ENCODE results near the gene STIP1. TPM values are rescaled to one million over a fixed set of nuclear protein-coding genes. Genes with fewer than 3 reads are reported as not detected.
A peak's percentile ranks its signal among the peaks of the same experiment; 100 is the strongest.

STIP1 gene
- total RNA-seq, 1 experiment from 2014 or later, result 101 TPM

GRCh38 chr11:64225608-64226506 is 39.9 kb downstream of the STIP1 start, which contains the start of the genes NUDT22 and TRPT1:
Gene NUDT22, plus strand, starts transcription at chr11:64226274. Its CDS starts 379 bp downstream, at chr11:64226653.
Gene TRPT1, minus strand, starts transcription at chr11:64226186. Its CDS starts 326 bp downstream, at chr11:64225860.
- Histone ChIP-seq H4K20me1 (ENCODE audit: insufficient read depth, low read depth, low read length) (no peaks in the 10 kb centered on the region), H3K36me3 (ENCODE audit: insufficient read depth, low read length) (0 out of 2 replicates have a peak, but pooled peaks cover 4% of the 10 kb centered on the region), H3K9me3 (ENCODE audit: low read length) (no peaks in the 10 kb centered on the region), H3K4me1 (ENCODE audit: low read length) (peaks cover 51% of the 10 kb centered on the region), H3K9me2 (replicated peaks; ENCODE audit: insufficient read depth, low read length) (no peaks in the 10 kb centered on the region), H3K27me3 (ENCODE audit: low read length) (no peaks in the 10 kb centered on the region), H3K4me3 (ENCODE audit: low read length) (peak within 1 kb of the TSS; percentile 99), H3K4me2 (ENCODE audit: low read depth, low read length, poor library complexity, severe bottlenecking) (peak within 1 kb of the TSS; percentile 100), H3K27ac (ENCODE audit: low read length) (peak within 1 kb of the TSS; percentile 87), H3K79me2 (ENCODE audit: low read length) (peaks cover 16% of the 10 kb centered on the region), H2AFZ (ENCODE audit: low read length) (0 out of 2 replicates have a peak within 1 kb of the TSS, but pooled peaks have one; percentile 32), H3K9ac (ENCODE audit: low read length) (peak within 1 kb of the TSS; percentile 100)
- peak; percentile 97 for DNase-seq

DNA sequence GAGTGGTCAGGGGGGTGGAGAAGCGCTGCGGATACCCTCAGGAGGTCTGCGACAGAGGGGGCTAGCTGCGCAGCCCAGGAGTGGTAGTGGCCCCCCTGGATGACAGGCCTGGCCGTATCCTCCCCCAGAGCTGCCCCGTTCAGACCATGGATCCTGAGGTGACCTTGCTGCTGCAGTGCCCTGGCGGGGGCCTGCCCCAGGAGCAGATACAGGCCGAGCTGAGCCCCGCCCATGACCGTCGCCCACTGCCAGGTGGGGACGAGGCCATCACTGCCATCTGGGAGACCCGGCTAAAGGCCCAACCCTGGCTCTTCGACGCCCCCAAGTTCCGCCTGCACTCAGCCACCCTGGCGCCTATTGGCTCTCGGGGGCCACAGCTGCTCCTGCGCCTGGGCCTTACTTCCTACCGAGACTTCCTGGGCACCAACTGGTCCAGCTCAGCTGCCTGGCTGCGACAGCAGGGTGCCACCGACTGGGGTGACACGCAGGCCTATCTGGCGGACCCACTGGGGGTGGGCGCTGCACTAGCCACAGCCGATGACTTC is 40.6 kb downstream of the STIP1 start:
- Histone ChIP-seq H4K20me1 (ENCODE audit: insufficient read depth, low read depth, low read length) (no peaks in the 10 kb centered on the region), H3K9ac (ENCODE audit: low read length) (peak overlapping the region; percentile 100), H3K79me2 (ENCODE audit: low read length) (peaks cover 16% of the 10 kb centered on the region), H3K36me3 (ENCODE audit: insufficient read depth, low read length) (no peaks in the 10 kb centered on the region), H3K4me1 (ENCODE audit: low read length) (peaks cover 57% of the 10 kb centered on the region), H3K4me2 (ENCODE audit: low read depth, low read length, poor library complexity, severe bottlenecking) (peak overlapping the region; percentile 100), H3K4me3 (ENCODE audit: low read length) (peak overlapping the region; percentile 99), H3K9me3 (ENCODE audit: low read length) (no peaks in the 10 kb centered on the region), H3K9me2 (replicated peaks; ENCODE audit: insufficient read depth, low read length) (no peaks in the 10 kb centered on the region), H2AFZ (ENCODE audit: low read length) (no peak overlapping the region), H3K27ac (ENCODE audit: low read length) (peak overlapping the region; percentile 87), H3K27me3 (ENCODE audit: low read length) (no peaks in the 10 kb centered on the region)
- DNase-seq, result peak; percentile 93

DNA sequence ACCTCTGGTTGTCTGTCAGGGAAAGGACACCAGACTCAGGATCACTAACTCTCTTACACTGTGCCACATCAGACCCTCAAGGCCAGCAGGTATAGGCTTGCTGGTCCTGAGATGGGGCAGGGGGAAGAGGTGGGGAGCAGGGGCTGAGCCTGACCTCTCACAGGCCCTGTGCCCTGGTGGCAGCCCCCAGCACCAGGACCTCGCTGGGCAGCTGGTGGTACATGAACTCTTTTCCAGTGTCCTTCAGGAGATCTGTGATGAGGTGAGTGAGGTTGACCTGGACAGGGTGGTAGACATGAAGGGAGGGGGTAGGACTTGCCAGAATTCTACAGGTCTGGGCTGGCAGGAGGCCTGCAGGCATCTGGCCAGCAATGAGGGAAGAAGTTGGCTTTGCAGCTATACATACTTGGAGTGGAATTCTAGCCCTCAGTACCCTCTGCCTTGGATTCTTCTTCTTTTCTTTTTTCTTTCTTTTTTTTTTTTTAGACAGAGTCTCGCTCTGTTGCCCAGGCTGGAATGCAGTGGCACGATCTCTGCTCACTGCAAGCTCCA is 41.5 kb downstream of the STIP1 start:
- Histone ChIP-seq H3K9me2 (replicated peaks; ENCODE audit: insufficient read depth, low read length) (no peaks in the 10 kb centered on the region), H3K79me2 (ENCODE audit: low read length) (peaks cover 16% of the 10 kb centered on the region), H3K4me1 (ENCODE audit: low read length) (peaks cover 66% of the 10 kb centered on the region), H3K4me2 (ENCODE audit: low read depth, low read length, poor library complexity, severe bottlenecking) (peak overlapping the region; percentile 100), H3K27me3 (ENCODE audit: low read length) (no peaks in the 10 kb centered on the region), H2AFZ (ENCODE audit: low read length) (no peak overlapping the region), H4K20me1 (ENCODE audit: insufficient read depth, low read depth, low read length) (no peaks in the 10 kb centered on the region), H3K9ac (ENCODE audit: low read length) (peak overlapping the region; percentile 100), H3K27ac (ENCODE audit: low read length) (peak overlapping the region; percentile 87), H3K36me3 (ENCODE audit: insufficient read depth, low read length) (no peaks in the 10 kb centered on the region), H3K4me3 (ENCODE audit: low read length) (peak overlapping the region; percentile 99), H3K9me3 (ENCODE audit: low read length) (no peaks in the 10 kb centered on the region)
- no peak for DNase-seq

GRCh38 chr11:64229090-64229743 is 43.2 kb downstream of the STIP1 start:
- Histone ChIP-seq H3K27me3 (ENCODE audit: low read length) (no peaks in the 10 kb centered on the region), H3K9me3 (ENCODE audit: low read length) (no peaks in the 10 kb centered on the region), H3K4me2 (ENCODE audit: low read depth, low read length, poor library complexity, severe bottlenecking) (peak overlapping the region; percentile 86), H3K4me1 (ENCODE audit: low read length) (peaks cover 71% of the 10 kb centered on the region), H3K9ac (ENCODE audit: low read length) (peak overlapping the region; percentile 60), H3K4me3 (ENCODE audit: low read length) (peak overlapping the region; percentile 81; the same call in 1 of the 2 replicates), H2AFZ (ENCODE audit: low read length) (no peak overlapping the region), H3K9me2 (replicated peaks; ENCODE audit: insufficient read depth, low read length) (no peaks in the 10 kb centered on the region), H3K36me3 (ENCODE audit: insufficient read depth, low read length) (no peaks in the 10 kb centered on the region), H3K79me2 (ENCODE audit: low read length) (peaks cover 16% of the 10 kb centered on the region), H4K20me1 (ENCODE audit: insufficient read depth, low read depth, low read length) (no peaks in the 10 kb centered on the region), H3K27ac (ENCODE audit: low read length) (peak overlapping the region; percentile 74)
- no peak for DNase-seq

- H3K4me3 ChIP-seq (ENCODE audit: low read length), result peak overlapping the region; percentile 81
- H3K36me3 ChIP-seq (ENCODE audit: insufficient read depth, low read length), result no peaks in the 10 kb centered on the region
- no peak for DNase-seq
- H3K9me2 ChIP-seq (replicated peaks; ENCODE audit: insufficient read depth, low read length), result no peaks in the 10 kb centered on the region
- H3K9me3 ChIP-seq (ENCODE audit: low read length), result no peaks in the 10 kb centered on the region
- peak overlapping the region; percentile 74 for H3K27ac ChIP-seq (ENCODE audit: low read length)
- peak overlapping the region; percentile 60 for H3K9ac ChIP-seq (ENCODE audit: low read length)
- H4K20me1 ChIP-seq (ENCODE audit: insufficient read depth, low read depth, low read length), result no peaks in the 10 kb centered on the region
- no peaks in the 10 kb centered on the region for H3K27me3 ChIP-seq (ENCODE audit: low read length)
- peaks cover 16% of the 10 kb centered on the region for H3K79me2 ChIP-seq (ENCODE audit: low read length)
- peaks cover 66% of the 10 kb centered on the region for H3K4me1 ChIP-seq (ENCODE audit: low read length)
- H3K4me2 ChIP-seq (ENCODE audit: low read depth, low read length, poor library complexity, severe bottlenecking), result peak overlapping the region; percentile 86
- no peak overlapping the region for H2AFZ ChIP-seq (ENCODE audit: low read length)
These were observed 43.8 kb downstream of the STIP1 start for GRCh38 chr11:64229744-64230170.

DNA sequence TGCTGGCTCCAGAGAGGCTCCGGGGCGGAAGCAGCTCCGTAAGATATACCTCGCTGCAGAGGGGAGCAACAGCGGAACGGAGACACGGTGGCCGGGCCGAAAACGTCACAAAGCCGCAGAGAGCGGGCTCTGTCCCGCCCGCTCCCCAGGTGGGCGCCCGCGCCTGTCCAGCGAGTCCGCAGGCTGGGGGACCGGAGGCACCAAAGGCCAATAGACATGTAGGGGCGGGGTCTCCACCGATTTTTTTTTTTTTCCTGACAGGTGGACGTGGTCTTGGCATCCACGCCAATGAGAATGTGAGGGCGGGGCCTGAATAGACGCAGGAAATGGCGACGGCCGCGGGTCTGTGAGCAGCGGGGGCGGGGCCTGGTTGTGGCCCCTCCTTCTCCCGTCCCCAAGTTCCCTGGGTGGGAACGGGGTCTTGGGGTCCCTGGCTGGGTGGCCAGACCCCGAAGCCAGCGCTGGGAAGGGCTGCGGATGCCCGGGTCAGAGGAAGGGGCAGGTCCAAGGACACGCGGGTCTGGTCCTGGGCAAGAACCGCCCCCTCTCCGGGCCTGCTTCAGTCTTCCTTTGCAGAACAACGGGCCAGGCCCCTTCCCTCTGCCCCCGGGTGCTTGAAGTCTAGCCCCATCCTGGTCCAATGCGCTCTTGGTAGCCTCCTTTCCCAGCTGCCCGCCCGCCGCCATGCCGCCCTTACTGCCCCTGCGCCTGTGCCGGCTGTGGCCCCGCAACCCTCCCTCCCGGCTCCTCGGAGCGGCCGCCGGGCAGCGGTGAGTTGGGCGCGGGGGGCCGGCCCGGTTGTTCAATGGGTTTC is 44.4 kb downstream of the STIP1 start, which contains the start of gene DNAJC4:
TSS of gene DNAJC4 (plus strand) at position 378 of the 814 bp plus-strand sequence. CDS start at position 685, 307 bp downstream.
- DNase-seq, result peak; percentile 97
- H4K20me1 ChIP-seq (ENCODE audit: insufficient read depth, low read depth, low read length), result 0 out of 2 replicates have a peak, but pooled peaks cover 4% of the 10 kb centered on the region
- no peaks in the 10 kb centered on the region for H3K36me3 ChIP-seq (ENCODE audit: insufficient read depth, low read length)
- H3K27me3 ChIP-seq (ENCODE audit: low read length), result no peaks in the 10 kb centered on the region
- H3K27ac ChIP-seq (ENCODE audit: low read length), result peak within 1 kb of the TSS; percentile 75
- peaks cover 19% of the 10 kb centered on the region for H3K79me2 ChIP-seq (ENCODE audit: low read length)
- no peaks in the 10 kb centered on the region for H3K9me3 ChIP-seq (ENCODE audit: low read length)
- no peak within 1 kb of the TSS; the same call in 1 of the 2 replicates for H2AFZ ChIP-seq (ENCODE audit: low read length)
- H3K9me2 ChIP-seq (replicated peaks; ENCODE audit: insufficient read depth, low read length), result no peaks in the 10 kb centered on the region
- H3K9ac ChIP-seq (ENCODE audit: low read length), result peak within 1 kb of the TSS; percentile 74
- H3K4me1 ChIP-seq (ENCODE audit: low read length), result peaks cover 64% of the 10 kb centered on the region
- H3K4me2 ChIP-seq (ENCODE audit: low read depth, low read length, poor library complexity, severe bottlenecking), result peak within 1 kb of the TSS; percentile 86
- peak within 1 kb of the TSS; percentile 81 for H3K4me3 ChIP-seq (ENCODE audit: low read length)

DNA sequence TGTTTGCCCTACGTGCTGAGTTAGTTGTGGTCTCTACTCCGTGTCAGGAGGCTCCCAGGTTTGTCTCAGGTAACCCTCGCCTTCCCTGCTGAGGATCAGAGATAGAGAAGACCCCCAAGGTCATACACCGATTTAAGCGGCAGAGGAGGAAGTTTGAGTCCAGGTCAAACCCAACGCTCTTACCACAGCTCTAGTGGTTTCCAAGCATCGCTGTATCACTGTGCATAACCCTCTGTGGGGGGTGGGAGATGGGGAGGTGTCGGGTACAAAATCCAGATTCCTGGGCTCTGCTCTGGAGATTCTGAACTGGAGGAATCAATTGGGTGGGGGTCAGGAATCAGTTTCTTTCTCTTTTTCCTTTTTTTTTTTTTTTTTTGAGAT is 45.0 kb downstream of the STIP1 start:
- Histone ChIP-seq H2AFZ (ENCODE audit: low read length) (no peak overlapping the region; the same call in 1 of the 2 replicates), H3K4me3 (ENCODE audit: low read length) (peak overlapping the region; percentile 81)

More for the DNA sequence above, 45.0 kb downstream of the STIP1 start:
- 0 out of 2 replicates have a peak, but pooled peaks cover 7% of the 10 kb centered on the region for H4K20me1 ChIP-seq (ENCODE audit: insufficient read depth, low read depth, low read length)
- H3K9me3 ChIP-seq (ENCODE audit: low read length), result no peaks in the 10 kb centered on the region
- no peaks in the 10 kb centered on the region for H3K36me3 ChIP-seq (ENCODE audit: insufficient read depth, low read length)
- H3K9ac ChIP-seq (ENCODE audit: low read length), result peak overlapping the region; percentile 74
- H3K4me1 ChIP-seq (ENCODE audit: low read length), result peaks cover 67% of the 10 kb centered on the region
- peak overlapping the region; percentile 75 for H3K27ac ChIP-seq (ENCODE audit: low read length)
- no peaks in the 10 kb centered on the region for H3K27me3 ChIP-seq (ENCODE audit: low read length)
- peak; percentile 72 for DNase-seq
- no peaks in the 10 kb centered on the region for H3K9me2 ChIP-seq (replicated peaks; ENCODE audit: insufficient read depth, low read length)
- H3K4me2 ChIP-seq (ENCODE audit: low read depth, low read length, poor library complexity, severe bottlenecking), result peak overlapping the region; percentile 86
- H3K79me2 ChIP-seq (ENCODE audit: low read length), result peaks cover 25% of the 10 kb centered on the region
